ENCODE measurements around the gene RIPK4.
"Not testable (repeated sequence)": the region's sequence is repeated elsewhere in the genome, so short reads cannot be mapped to it uniquely, and the experiment has no call there.

The RIPK4 gene

GRCh38 chr21:41713495-41714281 lies 53.2 kb downstream of the RIPK4 start:
- DNase-seq: no peak

DNA sequence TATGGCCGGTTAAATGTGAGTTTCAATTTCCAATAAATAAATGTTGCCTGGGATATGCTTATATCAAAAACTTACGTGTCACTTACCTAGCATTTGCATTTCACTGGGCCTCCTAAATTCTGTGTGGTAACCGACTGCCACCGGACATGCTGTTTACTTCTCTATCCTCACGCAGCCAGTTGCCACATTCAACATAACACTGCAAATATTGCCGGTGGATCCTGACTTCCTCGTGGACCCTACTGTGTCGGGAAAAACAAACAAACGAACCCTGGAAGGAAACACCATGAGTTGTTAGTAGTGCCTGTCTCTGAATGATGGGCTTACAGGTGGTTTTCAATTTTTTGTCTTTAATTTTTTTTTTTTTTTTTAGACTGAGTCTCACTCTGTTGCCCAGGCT lies 54.1 kb downstream of the RIPK4 start:
- DNase-seq: no peak

- peak; percentile 66 for DNase-seq
Observed at GRCh38 chr21:41712201-41712600, 54.7 kb downstream of the RIPK4 start.

GRCh38 chr21:41711416-41712007 lies 55.3 kb downstream of the RIPK4 start:
- DNase-seq: peak; percentile 14

DNA sequence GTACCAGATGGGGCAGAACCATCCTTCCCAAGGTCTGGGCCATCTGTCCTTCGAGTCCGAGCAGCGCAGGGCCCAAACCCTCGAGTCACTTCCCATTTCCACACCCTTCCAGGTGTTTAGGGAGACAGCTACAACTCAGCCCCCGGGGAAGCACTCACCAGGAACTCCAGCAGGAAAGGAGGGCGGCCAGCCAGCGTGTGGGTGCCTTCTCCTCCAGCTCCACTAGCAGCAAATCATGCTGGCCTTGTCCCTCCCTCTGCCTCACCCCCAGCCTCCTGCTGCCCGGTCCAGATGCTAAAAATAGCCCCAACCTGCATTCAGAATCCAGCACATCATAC lies 56.1 kb downstream of the RIPK4 start:
- no peak for DNase-seq

- no peak for DNase-seq
Observed at GRCh38 chr21:41709965-41710822, 56.7 kb downstream of the RIPK4 start.

DNA sequence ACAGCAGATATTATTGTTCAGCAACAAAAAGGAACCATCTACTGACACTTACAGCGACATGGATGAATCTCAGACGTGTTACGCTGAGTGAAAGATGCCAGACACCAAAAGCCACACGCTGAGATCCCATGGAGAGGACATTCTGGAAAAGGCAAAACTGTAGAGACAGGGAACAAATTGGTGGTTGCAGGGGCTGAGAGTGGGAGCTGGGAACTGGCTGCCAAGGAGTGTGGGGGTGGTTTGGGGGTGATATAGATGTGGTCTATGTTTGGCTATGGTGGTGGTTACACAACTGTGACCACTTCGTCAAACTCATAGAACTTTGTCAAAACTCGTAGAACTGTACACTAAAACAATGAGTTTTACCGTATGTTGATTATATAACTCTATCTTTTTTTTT lies 57.7 kb downstream of the RIPK4 start:
- DNase-seq: no peak

DNA sequence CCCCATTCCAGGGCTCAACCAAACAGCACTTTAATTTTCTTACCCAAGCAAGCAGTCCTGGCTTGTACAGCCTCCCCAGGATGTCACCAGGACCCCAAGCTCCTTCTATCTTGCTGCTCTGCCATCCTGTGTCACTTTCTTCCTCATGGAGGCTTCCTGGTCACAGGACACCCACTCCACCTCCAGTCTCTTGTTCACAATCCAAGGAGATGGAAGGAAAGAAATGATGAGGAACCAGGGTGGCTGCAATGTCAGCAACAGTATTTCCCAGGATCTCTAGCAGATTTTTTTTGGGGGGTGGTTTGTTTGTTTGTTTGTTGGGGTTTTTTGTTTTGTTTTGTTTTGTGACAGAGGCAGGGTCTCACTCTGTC lies 58.9 kb downstream of the RIPK4 start:
- no peak for DNase-seq

DNA sequence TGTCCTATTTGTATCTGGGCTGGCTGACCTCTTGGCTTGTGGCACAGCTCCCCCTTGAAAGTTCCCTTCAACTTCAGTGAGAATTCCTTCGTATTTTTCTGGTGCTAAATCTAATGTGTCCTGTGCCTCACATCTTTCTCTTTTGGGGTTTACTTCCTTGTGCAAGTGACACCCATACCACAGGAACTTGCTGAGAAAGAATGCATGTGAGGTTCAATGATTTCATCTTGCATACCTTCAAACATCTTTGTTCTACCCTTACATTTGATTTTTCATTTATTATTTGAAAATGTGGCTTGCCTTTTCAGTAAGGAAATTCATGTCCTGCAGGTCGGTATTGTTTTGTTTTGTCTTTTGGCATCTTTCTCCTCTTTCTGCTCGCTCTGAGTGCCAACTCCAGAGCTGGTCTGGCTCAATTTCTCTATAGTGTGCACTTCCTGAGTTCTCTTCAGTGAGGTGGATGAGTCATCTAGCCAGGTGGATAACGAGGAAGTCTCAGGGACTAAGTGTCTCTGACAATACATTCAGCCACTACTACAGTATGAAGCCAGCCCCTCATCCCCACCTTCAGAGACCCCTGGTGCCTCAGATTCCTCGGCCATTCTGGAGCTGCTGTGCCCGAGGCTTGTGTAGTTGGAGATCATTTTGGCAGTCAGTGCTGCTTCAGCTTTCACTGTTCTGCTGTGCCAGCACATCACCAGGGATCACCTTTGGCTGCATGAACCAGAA lies 59.5 kb downstream of the RIPK4 start:
- DNase-seq: no peak

DNA sequence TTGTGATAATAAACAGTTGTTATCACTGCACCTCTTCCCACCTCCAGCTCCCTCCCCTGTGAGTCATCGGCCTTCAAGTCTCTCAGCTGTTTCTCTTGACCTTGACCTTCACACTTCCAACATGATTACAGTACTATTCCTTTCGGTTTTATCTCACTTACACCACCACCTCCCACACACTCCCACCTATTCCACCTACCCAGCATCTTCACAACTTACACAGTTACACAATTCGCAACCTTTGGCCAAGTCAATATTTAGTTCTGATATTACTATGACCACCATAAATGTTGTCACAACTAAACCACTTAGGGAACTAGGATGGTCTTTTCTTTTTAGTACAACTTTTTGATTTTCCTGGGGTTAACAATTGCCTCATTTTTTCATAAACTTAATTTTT lies 60.2 kb downstream of the RIPK4 start:
- no peak for DNase-seq

DNA sequence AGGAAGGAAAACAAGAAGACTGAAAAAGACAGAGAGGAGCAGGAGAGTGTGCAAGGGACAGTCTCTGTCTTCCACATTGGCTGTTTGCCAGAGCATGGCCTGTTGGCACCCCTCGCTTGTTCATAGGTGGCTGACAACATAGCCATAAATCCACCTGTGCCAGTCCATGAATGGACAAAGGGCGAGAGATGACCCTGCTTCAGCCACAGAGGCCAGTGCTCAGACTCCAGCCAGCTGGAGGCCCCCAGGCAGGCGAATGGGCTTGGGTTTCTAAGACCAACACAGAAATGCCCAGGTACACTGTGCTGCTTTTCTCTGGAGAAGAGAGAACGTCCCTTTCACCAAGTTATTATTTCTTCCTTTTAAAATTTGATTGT lies 60.6 kb downstream of the RIPK4 start:
- DNase-seq: no peak

- DNase-seq: no peak
Observed at GRCh38 chr21:41705546-41706262, 61.1 kb downstream of the RIPK4 start.

DNA sequence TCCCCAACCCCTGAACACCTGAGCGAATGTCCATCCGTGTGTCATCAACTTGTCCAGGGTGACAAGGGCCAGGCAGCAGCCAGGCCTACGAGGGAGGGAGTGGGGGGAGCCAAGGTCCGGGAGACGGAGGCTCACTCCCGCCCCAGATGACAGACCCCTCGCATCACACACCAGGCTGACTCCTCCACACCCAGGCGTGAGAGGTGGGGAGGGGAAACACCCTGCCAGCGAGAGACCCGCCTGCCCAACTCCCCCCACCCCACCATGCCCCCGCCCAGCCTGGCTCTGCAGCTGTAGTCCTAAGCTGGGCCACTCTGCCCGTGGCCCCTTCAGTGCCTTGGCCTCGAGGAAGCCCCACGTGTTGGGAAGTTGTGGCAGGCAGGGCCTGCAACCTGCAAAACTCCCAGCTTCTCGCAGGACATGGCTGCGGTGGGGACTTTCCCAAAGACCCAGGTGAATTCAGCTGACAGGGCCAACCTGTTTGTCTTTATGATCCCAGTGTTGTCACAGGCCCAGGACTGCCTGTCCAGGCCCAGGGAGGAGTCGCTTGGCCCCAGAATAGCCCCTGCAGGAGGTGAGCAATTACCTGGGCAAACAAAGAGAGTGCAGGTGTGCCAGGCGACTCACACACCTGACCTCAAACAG lies 62.9 kb downstream of the RIPK4 start:
- no peak for DNase-seq

DNA sequence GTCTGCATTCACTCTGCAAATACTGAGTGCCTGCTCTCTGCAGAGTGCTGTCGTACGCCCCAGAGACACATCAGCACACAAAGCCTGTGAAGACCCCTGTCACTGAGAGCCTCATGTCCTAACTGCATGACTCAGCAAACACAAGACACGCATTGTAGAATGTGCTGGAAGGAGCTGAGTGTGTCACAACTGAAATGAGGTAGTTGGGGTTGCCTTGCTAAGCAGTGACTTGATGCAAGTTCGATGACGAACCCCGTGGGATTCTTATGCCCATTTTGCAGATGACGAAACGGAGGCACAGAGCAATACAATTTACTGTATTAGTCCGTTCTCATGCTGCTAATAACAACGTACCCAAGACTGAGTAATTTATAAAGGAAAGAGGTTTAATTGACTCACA lies 65.1 kb downstream of the RIPK4 start:
- no peak for DNase-seq

- no peak for DNase-seq
Observed at GRCh38 chr21:41699311-41699710, 67.5 kb downstream of the RIPK4 start.

DNA sequence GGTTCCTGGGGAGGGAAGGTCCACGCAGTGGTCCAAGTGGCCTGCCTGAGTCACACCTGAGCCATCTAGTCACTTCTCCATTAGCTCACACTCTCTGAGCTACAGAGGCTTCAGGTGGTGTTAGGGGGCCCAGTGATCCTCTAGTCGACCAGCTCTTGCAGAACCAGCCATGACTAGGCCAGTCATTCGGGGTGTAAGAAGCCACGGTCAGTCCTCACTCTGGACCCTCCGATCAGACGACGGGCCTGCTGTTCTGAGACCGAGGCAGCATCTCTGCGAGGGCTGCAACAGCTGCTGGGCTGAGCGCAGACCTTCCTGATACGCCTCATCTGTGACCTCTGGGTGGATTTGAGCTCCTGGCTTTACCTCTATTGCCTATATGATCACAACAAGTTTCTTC lies 68.8 kb downstream of the RIPK4 start:
- DNase-seq: no peak

GRCh38 chr21:41695513-41695912 lies 71.3 kb downstream of the RIPK4 start:
- peak; percentile 36 for DNase-seq

DNA sequence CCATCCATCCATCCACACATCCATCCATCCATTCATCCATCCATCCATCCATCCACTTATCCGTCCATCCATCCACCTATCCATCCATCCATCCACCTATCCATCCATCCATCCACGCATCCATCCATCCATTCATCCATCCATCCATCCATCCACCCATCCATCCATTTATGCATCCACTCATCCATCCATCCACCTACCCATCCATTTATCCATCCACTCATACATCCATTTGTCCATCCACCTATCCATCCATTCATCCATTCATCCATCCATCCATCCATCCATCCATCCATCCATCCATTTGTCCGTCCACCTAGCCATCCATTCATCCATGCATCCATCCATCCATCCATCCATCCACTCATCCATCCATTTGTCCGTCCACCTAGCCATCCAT lies 72.8 kb downstream of the RIPK4 start:
- not testable (repeated sequence) for DNase-seq

DNA sequence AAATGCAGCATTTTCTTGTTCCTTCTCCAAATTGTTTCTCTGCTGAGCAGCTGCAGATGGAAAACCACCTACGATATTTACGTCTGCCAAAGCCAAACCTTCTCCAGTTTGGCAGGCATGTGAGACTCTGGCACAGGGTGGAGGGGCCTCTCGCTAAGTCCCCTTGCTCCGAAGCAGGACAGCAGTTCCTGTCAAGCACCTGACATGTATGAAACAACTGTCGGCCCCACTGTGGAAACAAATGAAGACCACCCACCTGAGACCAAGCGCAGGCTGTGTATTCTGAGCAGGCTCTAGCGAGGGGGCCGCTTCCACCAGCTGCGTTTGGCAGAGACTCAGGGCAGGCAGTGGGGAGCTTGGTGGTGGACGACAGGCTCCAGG lies 74.7 kb downstream of the RIPK4 start:
- DNase-seq: no peak

DNA sequence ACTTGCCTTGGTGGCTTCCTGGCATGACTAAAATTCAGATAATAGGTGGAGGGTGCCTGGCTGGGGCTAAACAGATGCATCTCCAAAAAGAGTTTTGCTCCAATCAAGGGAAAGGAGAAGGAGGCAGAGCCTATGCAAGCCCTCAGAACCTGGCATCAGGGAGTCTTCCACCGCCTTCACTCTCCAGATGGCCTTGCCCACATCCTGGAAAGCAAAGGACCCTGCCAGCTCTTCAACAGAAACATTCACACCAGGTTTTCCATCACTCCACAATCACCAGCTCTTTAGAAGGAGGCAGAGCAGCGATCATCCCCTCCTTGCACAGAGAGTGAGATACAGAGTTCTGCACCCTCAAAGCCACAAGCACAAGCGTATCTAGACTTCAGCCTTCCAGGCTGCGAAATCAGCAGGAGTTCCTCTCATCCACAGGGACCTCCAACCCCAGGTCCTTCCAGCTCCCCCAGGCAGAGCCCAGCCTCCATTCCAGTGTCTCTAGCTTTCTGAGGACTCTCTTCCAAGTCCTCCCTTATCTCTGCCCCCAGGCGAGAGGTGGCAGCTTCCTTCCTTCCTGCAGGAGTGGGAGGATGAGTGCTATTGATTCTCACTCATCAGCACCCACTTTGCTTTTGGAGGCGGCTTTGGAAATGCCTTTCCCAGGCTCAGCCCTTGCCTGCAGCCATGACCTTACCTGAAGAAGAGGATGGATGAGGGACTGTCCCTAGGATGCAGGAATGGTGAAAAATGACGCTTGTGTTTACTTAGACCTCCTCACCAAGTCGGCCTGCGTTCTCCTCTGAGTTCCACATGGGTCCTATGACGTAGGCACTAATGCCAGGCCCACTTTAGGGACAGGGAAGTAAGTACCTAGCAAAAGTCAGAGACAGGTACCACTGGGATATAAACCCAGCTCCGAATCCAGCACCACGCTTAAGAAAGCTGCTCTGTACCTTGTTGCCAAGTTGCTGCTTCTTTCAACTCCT lies 75.4 kb downstream of the RIPK4 start:
- no peak for DNase-seq

All from eye (tissue), 1 donor.